ENCODE measurements around the gene RPS6KL1.
"Not testable (repeated sequence)": the region's sequence is repeated elsewhere in the genome, so short reads cannot be mapped to it uniquely, and the experiment has no call there.

Gene RPS6KL1

DNA sequence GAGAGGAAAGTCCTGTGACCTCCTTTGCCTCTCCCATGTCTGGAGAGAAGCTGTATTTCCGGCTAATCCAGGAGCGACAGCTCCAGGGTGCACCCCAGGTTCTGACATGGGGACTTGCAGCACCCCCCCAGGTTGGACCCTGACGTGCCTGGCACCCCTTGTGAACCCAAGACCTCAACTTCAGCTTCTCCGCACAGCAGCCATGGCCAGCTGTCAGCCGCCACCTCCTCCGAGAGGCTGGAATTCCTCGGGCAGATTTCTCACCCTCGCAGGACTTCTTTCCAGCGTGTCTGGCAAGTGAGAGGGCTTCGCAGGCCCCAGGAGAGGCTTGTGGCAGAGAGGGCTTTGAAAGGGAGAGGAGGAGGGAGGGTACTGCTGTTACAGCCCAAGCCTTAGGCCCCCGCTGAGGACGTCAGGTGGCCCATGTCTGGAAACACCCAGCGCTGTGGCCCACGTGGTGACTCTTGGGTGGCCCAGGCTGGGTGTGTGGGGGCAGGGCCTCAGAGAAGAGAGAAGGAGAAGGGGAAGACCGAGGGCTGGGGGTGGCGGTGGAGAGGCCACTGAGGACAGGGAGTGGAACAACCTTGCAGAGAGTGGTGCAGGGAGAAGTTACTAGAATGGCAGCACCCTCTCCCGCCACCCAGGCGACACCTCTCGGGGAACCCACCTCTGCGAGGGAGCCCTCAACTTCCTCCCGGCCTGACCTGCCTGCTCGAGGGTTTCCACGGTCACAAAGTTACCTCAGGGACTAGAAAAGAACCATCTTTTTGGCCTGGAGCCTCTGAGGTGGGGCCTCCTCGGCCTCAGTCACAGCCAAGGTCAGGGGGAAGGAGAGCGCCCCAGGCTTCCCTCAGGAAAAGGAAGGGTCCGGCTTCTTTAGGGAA is 11.7 kb upstream of the RPS6KL1 start:
- H3K9ac ChIP-seq (ENCODE audit: low read length in 2 of 2), result no peak overlapping the region
- no peaks in the 10 kb centered on the region for H3K36me3 ChIP-seq (ENCODE audit: control insufficient read depth in 2 of 2, insufficient read depth in 2 of 2, low read length in 2 of 2)
- H3K27me3 ChIP-seq (ENCODE audit: control insufficient read depth in 1 of 2, insufficient read depth in 2 of 2, low read length in 2 of 2), result no peaks in the 10 kb centered on the region
- no peaks in the 10 kb centered on the region for H3K9me3 ChIP-seq (ENCODE audit: control insufficient read depth in 2 of 2, low read length in 2 of 2)
- no peak overlapping the region for H3K4me3 ChIP-seq (ENCODE audit: low read length in 2 of 2)
- no peak overlapping the region for H3K27ac ChIP-seq (ENCODE audit: low read length)
- peaks cover 23% of the 10 kb centered on the region for H3K4me1 ChIP-seq (ENCODE audit: control insufficient read depth, insufficient read depth, low read length)

- H3K9ac ChIP-seq (ENCODE audit: low read length in 2 of 2), result no peak overlapping the region
- H3K4me3 ChIP-seq (ENCODE audit: low read length in 2 of 2), result no peak overlapping the region
- no peaks in the 10 kb centered on the region for H3K9me3 ChIP-seq (ENCODE audit: control insufficient read depth in 2 of 2, low read length in 2 of 2)
- H3K27me3 ChIP-seq (ENCODE audit: control insufficient read depth in 1 of 2, insufficient read depth in 2 of 2, low read length in 2 of 2), result no peaks in the 10 kb centered on the region
- H3K36me3 ChIP-seq (ENCODE audit: control insufficient read depth in 2 of 2, insufficient read depth in 2 of 2, low read length in 2 of 2), result no peaks in the 10 kb centered on the region
- no peak overlapping the region for H3K27ac ChIP-seq (ENCODE audit: low read length)
- H3K4me1 ChIP-seq (ENCODE audit: control insufficient read depth, insufficient read depth, low read length), result peaks cover 16% of the 10 kb centered on the region
Measured at GRCh38 chr14:74934041-74934440, 11.0 kb upstream of the RPS6KL1 start.

- not testable (repeated sequence) for H3K27ac ChIP-seq (ENCODE audit: low read length); H3K9ac ChIP-seq (ENCODE audit: low read length in 2 of 2); H3K36me3 ChIP-seq (ENCODE audit: control insufficient read depth in 2 of 2, insufficient read depth in 2 of 2, low read length in 2 of 2); H3K4me3 ChIP-seq (ENCODE audit: low read length in 2 of 2); H3K9me3 ChIP-seq (ENCODE audit: control insufficient read depth in 2 of 2, low read length in 2 of 2); H3K27me3 ChIP-seq (ENCODE audit: control insufficient read depth in 1 of 2, insufficient read depth in 2 of 2, low read length in 2 of 2)
- H3K4me1 ChIP-seq (ENCODE audit: control insufficient read depth, insufficient read depth, low read length), result peaks cover 14% of the 10 kb centered on the region
Measured at GRCh38 chr14:74932936-74933335, 9.9 kb upstream of the RPS6KL1 start.

DNA sequence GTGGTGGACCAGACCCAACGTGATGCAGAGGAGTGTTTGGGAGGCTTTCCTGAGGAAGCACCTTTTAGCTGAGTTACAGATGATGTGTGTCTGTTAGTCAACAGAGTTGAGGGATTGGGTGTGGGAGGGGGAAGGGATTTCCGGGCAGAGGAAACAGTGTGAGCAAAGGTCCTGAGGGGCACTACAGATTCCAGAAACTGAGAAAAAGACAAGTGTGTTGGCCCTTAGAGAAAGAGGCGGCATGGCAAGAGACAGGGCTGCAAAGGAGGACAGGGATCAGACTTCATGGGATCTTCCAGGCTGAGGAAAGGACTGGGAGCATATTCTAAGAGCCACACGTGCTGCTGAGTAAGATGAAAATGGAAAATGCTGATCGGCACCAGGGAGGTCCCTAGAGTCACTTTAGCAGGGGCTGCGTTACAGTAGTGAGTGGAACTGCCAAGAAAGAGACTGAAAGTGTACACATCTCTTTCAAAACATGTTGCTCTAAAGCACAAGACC is 9.4 kb upstream of the RPS6KL1 start:
- H3K4me3 ChIP-seq (ENCODE audit: low read length in 2 of 2), result no peak overlapping the region
- no peaks in the 10 kb centered on the region for H3K27me3 ChIP-seq (ENCODE audit: control insufficient read depth in 1 of 2, insufficient read depth in 2 of 2, low read length in 2 of 2)
- H3K9me3 ChIP-seq (ENCODE audit: control insufficient read depth in 2 of 2, low read length in 2 of 2), result no peaks in the 10 kb centered on the region
- H3K27ac ChIP-seq (ENCODE audit: low read length), result no peak overlapping the region
- H3K36me3 ChIP-seq (ENCODE audit: control insufficient read depth in 2 of 2, insufficient read depth in 2 of 2, low read length in 2 of 2), result no peaks in the 10 kb centered on the region
- H3K4me1 ChIP-seq (ENCODE audit: control insufficient read depth, insufficient read depth, low read length), result peaks cover 14% of the 10 kb centered on the region
- H3K9ac ChIP-seq (ENCODE audit: low read length in 2 of 2), result no peak overlapping the region

DNA sequence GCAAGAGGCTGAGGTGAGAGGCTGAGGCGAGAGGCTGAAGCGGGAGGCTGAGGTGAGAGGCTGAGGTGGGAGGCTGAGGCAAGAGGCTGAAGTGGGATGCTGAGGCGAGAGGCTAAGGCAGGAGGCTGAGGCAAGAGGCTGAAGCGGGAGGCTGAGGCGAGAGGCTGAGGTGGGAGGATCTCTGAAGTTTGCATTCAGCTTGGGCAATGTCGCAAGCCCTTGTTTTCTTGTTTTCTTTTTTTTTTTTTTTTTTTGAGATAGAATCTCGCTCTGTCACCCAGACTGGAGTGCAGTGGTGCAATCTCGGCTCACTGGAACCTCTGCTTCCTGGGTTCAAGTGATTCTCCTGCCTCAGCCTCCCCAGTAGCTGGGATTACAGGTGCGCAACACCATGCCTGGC is 8.7 kb upstream of the RPS6KL1 start:
- H3K4me3 ChIP-seq (ENCODE audit: low read length in 2 of 2), result not testable (repeated sequence)

DNA sequence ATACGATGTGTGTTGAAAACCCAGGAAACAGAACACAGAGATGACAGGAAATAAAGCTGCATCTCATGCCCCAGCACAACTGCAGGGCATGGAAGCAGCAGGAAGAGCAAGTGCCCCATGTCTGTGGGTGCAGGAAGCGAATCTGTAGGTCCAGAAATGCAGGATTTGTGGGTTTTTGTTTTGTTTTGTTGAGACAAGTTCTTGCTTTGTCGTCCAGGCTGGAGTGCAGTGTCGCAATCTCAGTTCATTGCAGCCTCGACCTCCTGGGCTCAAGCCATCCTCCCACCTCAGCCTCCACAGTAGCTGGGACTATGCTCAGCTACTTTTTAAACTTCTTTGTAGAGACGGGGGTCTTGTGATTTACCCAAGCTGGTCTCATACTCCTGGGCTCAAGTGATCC is 6.2 kb upstream of the RPS6KL1 start:
- no peak overlapping the region for H3K4me3 ChIP-seq (ENCODE audit: low read length in 2 of 2)
- peaks cover 4% of the 10 kb centered on the region for H3K4me1 ChIP-seq (ENCODE audit: control insufficient read depth, insufficient read depth, low read length)
- no peaks in the 10 kb centered on the region for H3K36me3 ChIP-seq (ENCODE audit: control insufficient read depth in 2 of 2, insufficient read depth in 2 of 2, low read length in 2 of 2)
- H3K9ac ChIP-seq (ENCODE audit: low read length in 2 of 2), result no peak overlapping the region
- H3K27me3 ChIP-seq (ENCODE audit: control insufficient read depth in 1 of 2, insufficient read depth in 2 of 2, low read length in 2 of 2), result no peaks in the 10 kb centered on the region
- no peak overlapping the region for H3K27ac ChIP-seq (ENCODE audit: low read length)
- no peaks in the 10 kb centered on the region for H3K9me3 ChIP-seq (ENCODE audit: control insufficient read depth in 2 of 2, low read length in 2 of 2)

More for the DNA sequence above, 8.7 kb upstream of the RPS6KL1 start:
- H3K9ac ChIP-seq (ENCODE audit: low read length in 2 of 2); H3K9me3 ChIP-seq (ENCODE audit: control insufficient read depth in 2 of 2, low read length in 2 of 2); H3K36me3 ChIP-seq (ENCODE audit: control insufficient read depth in 2 of 2, insufficient read depth in 2 of 2, low read length in 2 of 2); H3K27ac ChIP-seq (ENCODE audit: low read length); H3K27me3 ChIP-seq (ENCODE audit: control insufficient read depth in 1 of 2, insufficient read depth in 2 of 2, low read length in 2 of 2): not testable (repeated sequence)
- H3K4me1 ChIP-seq (ENCODE audit: control insufficient read depth, insufficient read depth, low read length), result peaks cover 14% of the 10 kb centered on the region

GRCh38 chr14:74927225-74927624 is 4.2 kb upstream of the RPS6KL1 start:
- Histone ChIP-seq H3K36me3 (ENCODE audit: control insufficient read depth in 2 of 2, insufficient read depth in 2 of 2, low read length in 2 of 2) (no peaks in the 10 kb centered on the region), H3K27ac (ENCODE audit: low read length) (no peak overlapping the region), H3K9ac (ENCODE audit: low read length in 2 of 2) (no peak overlapping the region), H3K4me3 (ENCODE audit: low read length in 2 of 2) (no peak overlapping the region), H3K27me3 (ENCODE audit: control insufficient read depth in 1 of 2, insufficient read depth in 2 of 2, low read length in 2 of 2) (no peaks in the 10 kb centered on the region), H3K4me1 (ENCODE audit: control insufficient read depth, insufficient read depth, low read length) (peaks cover 7% of the 10 kb centered on the region), H3K9me3 (ENCODE audit: control insufficient read depth in 2 of 2, low read length in 2 of 2) (no peaks in the 10 kb centered on the region)

DNA sequence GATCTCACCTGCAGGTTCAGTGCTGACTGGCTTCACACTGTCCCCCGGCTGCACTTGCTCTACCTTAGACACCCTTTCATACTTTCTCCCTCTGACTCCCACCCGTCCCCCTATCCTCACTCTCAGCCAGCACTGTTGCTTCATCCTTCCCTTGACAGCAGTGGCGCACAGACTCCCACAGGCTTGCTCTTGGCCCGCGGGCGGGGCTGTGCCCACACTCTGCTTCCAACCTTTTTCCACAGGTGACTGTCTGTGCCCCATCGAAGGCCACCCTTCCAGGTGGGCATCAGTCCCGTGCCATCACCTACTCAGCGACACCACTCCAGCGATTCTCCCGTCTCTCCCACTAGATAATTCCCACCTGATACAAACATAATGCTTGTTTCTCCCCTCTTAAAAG is 1.0 kb upstream of the RPS6KL1 start:
- H3K36me3 ChIP-seq (ENCODE audit: control insufficient read depth in 2 of 2, insufficient read depth in 2 of 2, low read length in 2 of 2), result no peaks in the 10 kb centered on the region
- no peak overlapping the region for H3K9ac ChIP-seq (ENCODE audit: low read length in 2 of 2)
- no peak overlapping the region for H3K4me3 ChIP-seq (ENCODE audit: low read length in 2 of 2)
- no peak overlapping the region for H3K27ac ChIP-seq (ENCODE audit: low read length)
- H3K9me3 ChIP-seq (ENCODE audit: control insufficient read depth in 2 of 2, low read length in 2 of 2), result no peaks in the 10 kb centered on the region
- H3K4me1 ChIP-seq (ENCODE audit: control insufficient read depth, insufficient read depth, low read length), result peaks cover 9% of the 10 kb centered on the region
- H3K27me3 ChIP-seq (ENCODE audit: control insufficient read depth in 1 of 2, insufficient read depth in 2 of 2, low read length in 2 of 2), result no peaks in the 10 kb centered on the region

- H3K9ac ChIP-seq (ENCODE audit: low read length in 2 of 2), result peak overlapping the region; percentile 73 to 82
- peak overlapping the region; percentile 37 for H3K27ac ChIP-seq (ENCODE audit: low read length)
- no peaks in the 10 kb centered on the region for H3K36me3 ChIP-seq (ENCODE audit: control insufficient read depth in 2 of 2, insufficient read depth in 2 of 2, low read length in 2 of 2)
- H3K27me3 ChIP-seq (ENCODE audit: control insufficient read depth in 1 of 2, insufficient read depth in 2 of 2, low read length in 2 of 2), result no peaks in the 10 kb centered on the region
- peak overlapping the region; percentile 60 to 82 for H3K4me3 ChIP-seq (ENCODE audit: low read length in 2 of 2)
- no peaks in the 10 kb centered on the region for H3K9me3 ChIP-seq (ENCODE audit: control insufficient read depth in 2 of 2, low read length in 2 of 2)
- peaks cover 19% of the 10 kb centered on the region for H3K4me1 ChIP-seq (ENCODE audit: control insufficient read depth, insufficient read depth, low read length)
Measured at GRCh38 chr14:74921987-74922751, 891 bp downstream of the RPS6KL1 start.

- H3K4me3 ChIP-seq (ENCODE audit: low read length in 2 of 2), result no peak overlapping the region
- no peak overlapping the region for H3K9ac ChIP-seq (ENCODE audit: low read length in 2 of 2)
- H3K36me3 ChIP-seq (ENCODE audit: control insufficient read depth in 2 of 2, insufficient read depth in 2 of 2, low read length in 2 of 2), result peaks cover 0 to 2% of the 10 kb centered on the region in 2 donors
- H3K27me3 ChIP-seq (ENCODE audit: control insufficient read depth in 1 of 2, insufficient read depth in 2 of 2, low read length in 2 of 2), result no peaks in the 10 kb centered on the region
- H3K9me3 ChIP-seq (ENCODE audit: control insufficient read depth in 2 of 2, low read length in 2 of 2), result no peaks in the 10 kb centered on the region
- peaks cover 27% of the 10 kb centered on the region for H3K4me1 ChIP-seq (ENCODE audit: control insufficient read depth, insufficient read depth, low read length)
- H3K27ac ChIP-seq (ENCODE audit: low read length), result no peak overlapping the region
Measured at GRCh38 chr14:74921053-74921620, 1.9 kb downstream of the RPS6KL1 start.

Data from stomach smooth muscle (tissue), 2 donors.